Raji (cell line): ENCODE data around the gene CYTIP.

Experiments used
- POLR2A ChIP-seq: IDR thresholded peaks from 2 replicates; pipeline ENCODE4 v1.6.1; 2011; ENCODE audit warnings: low read depth, low read length, control low read depth; ENCODE audit not compliant: insufficient read depth

CYTIP gene

DNA sequence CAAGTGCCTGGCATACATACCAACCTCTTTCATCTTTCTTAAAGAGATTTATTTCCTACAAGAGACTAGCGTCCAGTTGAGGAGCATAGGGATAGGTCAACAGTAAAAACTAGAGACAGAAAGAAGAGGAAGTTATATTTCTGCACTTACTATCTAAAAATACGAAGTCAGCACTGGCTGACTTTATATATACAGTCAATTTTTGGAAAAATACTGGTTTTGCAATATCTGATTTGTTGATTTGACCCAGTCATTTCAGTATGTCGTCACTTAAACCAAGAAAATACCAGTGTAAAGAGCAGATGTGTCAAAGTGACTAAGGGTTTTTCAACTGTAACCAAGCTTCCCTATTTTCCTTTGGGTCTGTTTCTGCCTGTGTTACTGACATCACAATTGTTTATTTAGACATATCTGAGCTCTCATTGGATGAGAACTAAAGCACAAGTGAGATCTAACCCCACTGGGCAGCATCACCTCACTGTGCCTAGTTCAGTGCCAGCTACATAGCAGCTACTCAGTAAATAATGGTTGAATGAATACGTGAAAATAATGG is 23.0 kb downstream of the CYTIP start:
- no peak for TF ChIP-seq POLR2A

- TF ChIP-seq POLR2A: no peak
Measured at GRCh38 chr2:157419031-157419575, 24.8 kb downstream of the CYTIP start.

- no peak for TF ChIP-seq POLR2A
Measured at GRCh38 chr2:157418239-157418641, 25.6 kb downstream of the CYTIP start.

DNA sequence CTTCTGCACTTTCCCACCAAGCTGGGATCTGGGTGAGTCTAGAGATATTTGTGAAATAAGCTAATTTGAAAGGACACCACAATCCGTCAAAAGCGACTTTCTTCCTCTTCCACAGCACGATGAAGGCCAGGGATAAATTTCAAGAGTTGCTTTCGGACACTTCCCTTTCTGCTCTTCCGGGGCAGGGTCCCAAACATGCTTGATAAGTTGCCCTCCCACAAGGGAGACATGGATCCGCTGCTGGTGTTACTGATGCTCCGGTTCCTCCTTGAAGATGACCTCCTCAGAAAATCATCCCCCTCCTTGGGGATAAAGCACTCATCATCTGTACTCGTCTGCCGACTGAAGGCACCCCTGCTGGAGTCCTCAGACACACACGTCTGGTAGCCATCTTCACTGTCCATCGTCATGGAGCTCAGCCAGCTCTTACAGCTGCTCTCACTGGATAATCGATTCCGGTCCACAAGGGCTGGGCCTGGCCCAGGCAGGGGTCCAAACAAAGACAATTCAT is 28.2 kb downstream of the CYTIP start:
- no peak for TF ChIP-seq POLR2A

DNA sequence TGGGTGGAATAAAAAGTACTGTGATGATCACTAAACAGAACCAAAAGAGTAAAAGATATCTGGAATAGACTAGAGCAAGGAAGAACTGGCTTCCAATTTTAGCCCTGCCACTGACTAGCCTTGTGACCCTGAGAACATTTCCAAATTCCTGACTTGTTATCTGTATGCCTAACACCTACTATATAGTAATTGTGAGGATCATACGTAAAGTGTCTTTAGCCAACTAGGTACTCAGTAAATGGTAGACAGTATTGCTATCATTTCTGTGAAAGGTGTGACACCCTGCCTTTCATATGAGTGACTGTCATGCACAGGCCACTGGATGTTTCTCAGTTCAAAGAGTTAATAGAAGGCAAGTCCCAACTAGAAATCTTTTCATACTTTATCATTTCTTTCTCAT is 29.8 kb downstream of the CYTIP start:
- TF ChIP-seq POLR2A: no peak

GRCh38 chr2:157413326-157414035 is 30.4 kb downstream of the CYTIP start:
- no peak for TF ChIP-seq POLR2A

DNA sequence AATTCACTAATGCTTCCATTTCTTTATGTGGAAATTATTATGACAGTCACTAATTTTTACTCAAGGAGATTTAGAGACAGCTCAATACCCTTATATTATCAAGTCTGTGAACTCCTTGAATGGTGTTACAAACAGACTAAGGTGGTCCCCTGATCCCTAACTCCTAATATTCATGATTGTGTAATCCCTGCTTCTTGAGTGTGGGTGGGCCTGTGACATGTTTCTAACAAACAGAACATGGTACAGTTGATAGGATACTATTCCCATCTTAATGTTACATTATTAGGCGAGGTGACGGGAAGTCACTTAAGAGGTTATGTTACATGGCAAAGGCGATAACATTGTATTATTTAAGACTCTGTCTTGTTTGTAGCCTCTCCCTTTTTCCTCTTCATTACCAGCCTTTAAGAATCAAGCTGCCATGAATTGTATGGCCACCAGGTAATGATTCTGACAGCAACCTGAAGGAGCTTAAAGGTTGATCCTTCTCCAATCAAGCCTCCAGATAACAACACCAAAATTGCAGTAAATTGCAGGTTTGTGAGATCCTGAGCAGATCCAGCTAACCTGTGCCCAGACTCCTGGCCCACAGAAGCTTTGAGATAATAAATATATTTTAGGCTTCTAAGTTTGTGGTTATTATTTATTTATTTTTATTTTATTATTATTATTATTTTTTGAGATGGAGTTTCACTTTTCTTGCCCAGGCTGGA is 32.1 kb downstream of the CYTIP start:
- TF ChIP-seq POLR2A: no peak

- no peak for TF ChIP-seq POLR2A
Measured at GRCh38 chr2:157404363-157404762, 39.5 kb downstream of the CYTIP start.

DNA sequence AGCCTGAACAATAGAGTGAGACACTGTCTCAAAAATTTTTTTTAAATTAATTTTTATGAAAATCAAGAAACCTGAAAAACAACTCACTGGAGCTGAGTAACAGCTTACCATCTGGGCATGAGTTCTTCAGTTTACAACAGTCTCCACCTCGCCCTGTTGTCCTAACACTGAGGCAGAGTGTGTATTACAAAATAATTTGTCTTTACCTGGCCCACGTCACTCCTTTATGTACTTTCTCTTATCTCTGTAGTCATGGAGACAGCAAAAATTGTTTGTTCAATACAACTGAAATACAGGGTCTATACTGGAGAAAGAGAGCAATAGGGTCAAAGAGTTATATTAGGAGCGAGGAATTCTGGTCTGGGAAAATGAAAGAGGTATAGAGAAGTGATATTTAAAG is 48.1 kb downstream of the CYTIP start:
- no peak for TF ChIP-seq POLR2A

- TF ChIP-seq POLR2A: no peak
Measured at GRCh38 chr2:157394928-157395327, 49.0 kb downstream of the CYTIP start.

DNA sequence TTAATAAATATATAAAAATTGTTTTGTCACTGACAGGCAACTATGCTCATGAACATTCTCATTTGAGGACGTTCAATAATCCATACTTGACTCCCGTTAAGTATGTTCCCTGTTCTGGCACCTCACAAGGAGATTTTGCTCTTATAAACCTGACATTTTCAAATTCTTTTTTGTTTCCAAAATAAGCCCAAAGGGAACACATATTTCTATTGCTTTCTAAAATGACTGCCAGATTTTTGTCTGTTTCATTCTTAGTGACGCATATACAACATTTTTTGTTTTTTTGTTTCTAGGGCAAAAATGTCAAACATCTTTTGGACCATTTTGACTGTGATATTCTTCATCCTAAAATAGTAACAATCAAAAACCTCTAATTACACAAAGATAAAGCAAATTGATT is 50.5 kb downstream of the CYTIP start:
- no peak for TF ChIP-seq POLR2A

DNA sequence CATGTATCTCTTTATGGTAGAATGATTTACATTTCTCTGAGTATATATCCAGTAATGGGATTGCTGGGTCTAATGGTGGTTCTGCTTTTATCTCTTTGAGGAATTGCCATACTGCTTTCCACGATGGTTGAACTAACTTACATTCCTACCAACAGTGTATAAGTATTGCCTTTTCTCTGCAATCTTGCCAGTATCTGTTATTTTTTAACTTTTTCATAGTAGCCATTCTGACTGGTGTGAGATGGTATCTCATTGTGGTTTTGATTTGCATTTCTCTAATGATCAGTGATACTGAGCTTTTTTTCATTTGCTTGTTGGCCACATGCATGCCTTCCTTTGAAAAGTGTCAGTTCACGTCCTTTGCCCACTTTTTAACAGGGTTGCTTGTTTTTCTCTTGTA is 55.1 kb downstream of the CYTIP start:
- no peak for TF ChIP-seq POLR2A

DNA sequence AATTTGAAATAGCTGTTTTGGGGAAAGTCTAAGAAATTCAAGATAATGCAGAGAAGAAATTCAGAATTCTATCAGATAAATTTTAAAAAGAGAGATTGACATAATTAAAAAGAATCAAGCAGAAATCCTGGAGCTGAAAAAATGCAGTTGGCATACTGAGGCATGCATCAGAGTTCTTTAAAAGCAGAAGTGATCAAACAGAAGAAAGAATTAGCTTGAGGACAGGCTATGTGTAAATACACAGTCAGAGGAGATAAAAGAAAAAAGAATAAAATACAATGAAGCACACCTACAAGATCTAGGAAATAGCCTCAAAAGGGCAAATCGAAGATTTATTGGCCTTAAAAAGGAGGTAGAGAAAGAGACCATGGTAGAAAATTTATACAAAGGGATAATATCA is 57.1 kb downstream of the CYTIP start:
- TF ChIP-seq POLR2A: no peak

GRCh38 chr2:157386247-157386646 is 57.6 kb downstream of the CYTIP start:
- TF ChIP-seq POLR2A: no peak

GRCh38 chr2:157377861-157378260 is 66.0 kb downstream of the CYTIP start:
- no peak for TF ChIP-seq POLR2A

DNA sequence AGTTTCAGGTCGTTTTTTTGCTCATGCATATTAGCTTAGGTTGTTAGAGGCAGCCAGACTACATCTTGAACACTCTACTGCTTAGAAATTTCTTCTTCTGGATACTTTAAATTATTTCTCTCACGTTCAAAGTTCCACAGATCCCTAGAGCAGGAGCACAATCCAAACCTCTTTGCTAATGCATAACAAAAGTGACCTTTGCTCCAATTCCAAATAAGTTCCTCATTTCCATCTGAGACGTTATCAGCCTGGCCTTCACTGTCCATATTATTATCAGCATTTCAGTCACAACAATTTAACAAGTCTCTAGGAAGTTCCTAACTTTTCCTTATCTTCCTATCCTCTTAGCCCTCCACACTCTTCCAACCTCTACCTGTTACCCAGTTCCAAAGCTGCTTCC is 67.8 kb downstream of the CYTIP start:
- TF ChIP-seq POLR2A: no peak
